Measurements from ENCODE around the gene HOXB8.

The HOXB8 gene

GRCh38 chr17:48567209-48567608 is 47.9 kb downstream of the HOXB8 start:
- DNase-seq: no peak

- no peak for DNase-seq
Measured at GRCh38 chr17:48566717-48567116, 48.4 kb downstream of the HOXB8 start.

- no peak for DNase-seq
Measured at GRCh38 chr17:48565925-48566710, 49.0 kb downstream of the HOXB8 start.

- no peak for DNase-seq
Measured at GRCh38 chr17:48565022-48565554, 50.0 kb downstream of the HOXB8 start.

GRCh38 chr17:48564188-48565021 is 50.7 kb downstream of the HOXB8 start:
- no peak for DNase-seq

GRCh38 chr17:48563867-48564187 is 51.3 kb downstream of the HOXB8 start:
- no peak for DNase-seq

GRCh38 chr17:48563385-48563838 is 51.7 kb downstream of the HOXB8 start:
- DNase-seq: no peak

- no peak for DNase-seq
Measured at GRCh38 chr17:48562934-48563333, 52.2 kb downstream of the HOXB8 start.
